ENCODE measurements around the gene CHD5.

CHD5 gene

GRCh38 chr1:6124341-6124740 is 55.8 kb downstream of the CHD5 start:
- DNase-seq (ENCODE audit: low read depth, low spot score) = no peak
- no peaks in the 10 kb centered on the region for H3K9me3 ChIP-seq (ENCODE audit: control insufficient read depth, insufficient read depth, low read length)
- no peak overlapping the region for H3K4me3 ChIP-seq (ENCODE audit: low read length)
- no peaks in the 10 kb centered on the region for H3K36me3 ChIP-seq (ENCODE audit: control insufficient read depth, insufficient read depth, low read length)
- no peaks in the 10 kb centered on the region for H3K27me3 ChIP-seq (ENCODE audit: control insufficient read depth, insufficient read depth, low read length)
- WGBS (ENCODE audit: insufficient coverage, insufficient read length) = no CpG with 5 or more reads among the region's 12 CpGs
- peaks cover 5% of the 10 kb centered on the region for H3K4me1 ChIP-seq (ENCODE audit: control insufficient read depth, insufficient read depth, low read length)
- H3K27ac ChIP-seq (ENCODE audit: low read length) = no peak overlapping the region

GRCh38 chr1:6123816-6124215 is 56.3 kb downstream of the CHD5 start:
- H3K36me3 ChIP-seq (ENCODE audit: control insufficient read depth, insufficient read depth, low read length) = no peaks in the 10 kb centered on the region

GRCh38 chr1:6123083-6123482 is 57.0 kb downstream of the CHD5 start:
- H3K9me3 ChIP-seq (ENCODE audit: control insufficient read depth, insufficient read depth, low read length) = no peaks in the 10 kb centered on the region
- H3K36me3 ChIP-seq (ENCODE audit: control insufficient read depth, insufficient read depth, low read length) = no peaks in the 10 kb centered on the region
- no peaks in the 10 kb centered on the region for H3K27me3 ChIP-seq (ENCODE audit: control insufficient read depth, insufficient read depth, low read length)
- no peak overlapping the region for H3K4me3 ChIP-seq (ENCODE audit: low read length)
- peaks cover 4% of the 10 kb centered on the region for H3K4me1 ChIP-seq (ENCODE audit: control insufficient read depth, insufficient read depth, low read length)
- no CpG with 5 or more reads among the region's 7 CpGs for WGBS (ENCODE audit: insufficient coverage, insufficient read length)
- H3K27ac ChIP-seq (ENCODE audit: low read length) = no peak overlapping the region
- DNase-seq (ENCODE audit: low read depth, low spot score) = no peak

More at GRCh38 chr1:6123816-6124215, 56.3 kb downstream of the CHD5 start:
- H3K27ac ChIP-seq (ENCODE audit: low read length) = no peak overlapping the region
- H3K27me3 ChIP-seq (ENCODE audit: control insufficient read depth, insufficient read depth, low read length) = no peaks in the 10 kb centered on the region
- no CpG with 5 or more reads among the region's 10 CpGs for WGBS (ENCODE audit: insufficient coverage, insufficient read length)
- DNase-seq (ENCODE audit: low read depth, low spot score) = no peak
- H3K4me1 ChIP-seq (ENCODE audit: control insufficient read depth, insufficient read depth, low read length) = peaks cover 5% of the 10 kb centered on the region
- no peaks in the 10 kb centered on the region for H3K9me3 ChIP-seq (ENCODE audit: control insufficient read depth, insufficient read depth, low read length)
- no peak overlapping the region for H3K4me3 ChIP-seq (ENCODE audit: low read length)

- DNase-seq (ENCODE audit: low read depth, low spot score) = no peak
- Histone ChIP-seq H3K9me3 (ENCODE audit: control insufficient read depth, insufficient read depth, low read length) (no peaks in the 10 kb centered on the region), H3K36me3 (ENCODE audit: control insufficient read depth, insufficient read depth, low read length) (no peaks in the 10 kb centered on the region), H3K27ac (ENCODE audit: low read length) (no peak overlapping the region), H3K4me1 (ENCODE audit: control insufficient read depth, insufficient read depth, low read length) (no peaks in the 10 kb centered on the region; the same call in 1 of the 2 replicates), H3K27me3 (ENCODE audit: control insufficient read depth, insufficient read depth, low read length) (no peaks in the 10 kb centered on the region), H3K4me3 (ENCODE audit: low read length) (no peak overlapping the region)
- no CpG with 5 or more reads among the region's 17 CpGs for WGBS (ENCODE audit: insufficient coverage, insufficient read length)
These were observed 58.3 kb downstream of the CHD5 start for GRCh38 chr1:6121651-6122370.

- no peak overlapping the region for H3K27ac ChIP-seq (ENCODE audit: low read length)
- no peak overlapping the region for H3K4me3 ChIP-seq (ENCODE audit: low read length)
- no peak for DNase-seq (ENCODE audit: low read depth, low spot score)
- no CpG with 5 or more reads among the region's 18 CpGs for WGBS (ENCODE audit: insufficient coverage, insufficient read length)
- H3K9me3 ChIP-seq (ENCODE audit: control insufficient read depth, insufficient read depth, low read length) = no peaks in the 10 kb centered on the region
- H3K4me1 ChIP-seq (ENCODE audit: control insufficient read depth, insufficient read depth, low read length) = no peaks in the 10 kb centered on the region; the same call in 1 of the 2 replicates
- no peaks in the 10 kb centered on the region for H3K36me3 ChIP-seq (ENCODE audit: control insufficient read depth, insufficient read depth, low read length)
- no peaks in the 10 kb centered on the region for H3K27me3 ChIP-seq (ENCODE audit: control insufficient read depth, insufficient read depth, low read length)
These were observed 59.1 kb downstream of the CHD5 start for GRCh38 chr1:6121021-6121421.

- Histone ChIP-seq H3K27me3 (ENCODE audit: control insufficient read depth, insufficient read depth, low read length) (no peaks in the 10 kb centered on the region), H3K4me1 (ENCODE audit: control insufficient read depth, insufficient read depth, low read length) (no peaks in the 10 kb centered on the region), H3K4me3 (ENCODE audit: low read length) (no peak overlapping the region), H3K9me3 (ENCODE audit: control insufficient read depth, insufficient read depth, low read length) (no peaks in the 10 kb centered on the region), H3K36me3 (ENCODE audit: control insufficient read depth, insufficient read depth, low read length) (no peaks in the 10 kb centered on the region), H3K27ac (ENCODE audit: low read length) (no peak overlapping the region)
- no CpG with 5 or more reads among the region's 3 CpGs for WGBS (ENCODE audit: insufficient coverage, insufficient read length)
- no peak for DNase-seq (ENCODE audit: low read depth, low spot score)
These were observed 61.7 kb downstream of the CHD5 start for GRCh38 chr1:6118415-6118814.

- Histone ChIP-seq H3K27ac (ENCODE audit: low read length) (no peak overlapping the region), H3K36me3 (ENCODE audit: control insufficient read depth, insufficient read depth, low read length) (no peaks in the 10 kb centered on the region)
- DNase-seq (ENCODE audit: low read depth, low spot score) = no peak
These were observed 62.5 kb downstream of the CHD5 start for GRCh38 chr1:6117624-6118023.

GRCh38 chr1:6117064-6117463 is 63.1 kb downstream of the CHD5 start:
- Histone ChIP-seq H3K4me3 (ENCODE audit: low read length) (no peak overlapping the region), H3K27ac (ENCODE audit: low read length) (no peak overlapping the region), H3K36me3 (ENCODE audit: control insufficient read depth, insufficient read depth, low read length) (no peaks in the 10 kb centered on the region), H3K9me3 (ENCODE audit: control insufficient read depth, insufficient read depth, low read length) (no peaks in the 10 kb centered on the region), H3K4me1 (ENCODE audit: control insufficient read depth, insufficient read depth, low read length) (no peaks in the 10 kb centered on the region), H3K27me3 (ENCODE audit: control insufficient read depth, insufficient read depth, low read length) (no peaks in the 10 kb centered on the region)
- DNase-seq (ENCODE audit: low read depth, low spot score) = no peak
- no CpG with 5 or more reads among the region's 2 CpGs for WGBS (ENCODE audit: insufficient coverage, insufficient read length)

More at GRCh38 chr1:6117624-6118023, 62.5 kb downstream of the CHD5 start:
- Histone ChIP-seq H3K4me3 (ENCODE audit: low read length) (no peak overlapping the region), H3K9me3 (ENCODE audit: control insufficient read depth, insufficient read depth, low read length) (no peaks in the 10 kb centered on the region), H3K4me1 (ENCODE audit: control insufficient read depth, insufficient read depth, low read length) (no peaks in the 10 kb centered on the region), H3K27me3 (ENCODE audit: control insufficient read depth, insufficient read depth, low read length) (no peaks in the 10 kb centered on the region)

- Histone ChIP-seq H3K9me3 (ENCODE audit: control insufficient read depth, insufficient read depth, low read length) (no peaks in the 10 kb centered on the region), H3K27ac (ENCODE audit: low read length) (no peak overlapping the region), H3K4me3 (ENCODE audit: low read length) (no peak overlapping the region), H3K4me1 (ENCODE audit: control insufficient read depth, insufficient read depth, low read length) (no peaks in the 10 kb centered on the region), H3K36me3 (ENCODE audit: control insufficient read depth, insufficient read depth, low read length) (no peaks in the 10 kb centered on the region), H3K27me3 (ENCODE audit: control insufficient read depth, insufficient read depth, low read length) (no peaks in the 10 kb centered on the region)
- no peak for DNase-seq (ENCODE audit: low read depth, low spot score)
- no CpG with 5 or more reads among the region's 1 CpG for WGBS (ENCODE audit: insufficient coverage, insufficient read length)
These were observed 64.0 kb downstream of the CHD5 start for GRCh38 chr1:6116137-6116536.

- Histone ChIP-seq H3K36me3 (ENCODE audit: control insufficient read depth, insufficient read depth, low read length) (no peaks in the 10 kb centered on the region), H3K4me3 (ENCODE audit: low read length) (no peak overlapping the region), H3K9me3 (ENCODE audit: control insufficient read depth, insufficient read depth, low read length) (no peaks in the 10 kb centered on the region), H3K27me3 (ENCODE audit: control insufficient read depth, insufficient read depth, low read length) (no peaks in the 10 kb centered on the region), H3K4me1 (ENCODE audit: control insufficient read depth, insufficient read depth, low read length) (0 out of 2 replicates have a peak, but pooled peaks cover 2% of the 10 kb centered on the region), H3K27ac (ENCODE audit: low read length) (no peak overlapping the region)
- DNase-seq (ENCODE audit: low read depth, low spot score) = no peak
- no CpG with 5 or more reads among the region's 14 CpGs for WGBS (ENCODE audit: insufficient coverage, insufficient read length)
These were observed 66.4 kb downstream of the CHD5 start for GRCh38 chr1:6113745-6114144.

GRCh38 chr1:6113116-6113515 is 67.0 kb downstream of the CHD5 start:
- no peaks in the 10 kb centered on the region for H3K9me3 ChIP-seq (ENCODE audit: control insufficient read depth, insufficient read depth, low read length)
- H3K27ac ChIP-seq (ENCODE audit: low read length) = no peak overlapping the region
- DNase-seq (ENCODE audit: low read depth, low spot score) = no peak
- no CpG with 5 or more reads among the region's 10 CpGs for WGBS (ENCODE audit: insufficient coverage, insufficient read length)
- H3K27me3 ChIP-seq (ENCODE audit: control insufficient read depth, insufficient read depth, low read length) = no peaks in the 10 kb centered on the region
- no peaks in the 10 kb centered on the region for H3K36me3 ChIP-seq (ENCODE audit: control insufficient read depth, insufficient read depth, low read length)
- H3K4me3 ChIP-seq (ENCODE audit: low read length) = no peak overlapping the region
- 0 out of 2 replicates have a peak, but pooled peaks cover 2% of the 10 kb centered on the region for H3K4me1 ChIP-seq (ENCODE audit: control insufficient read depth, insufficient read depth, low read length)

Measured in iPS DF 6.9 (cell line).